ENCODE measurements around the gene CCDC124. TPM values are rescaled to one million over a fixed set of nuclear protein-coding genes. Genes with fewer than 3 reads are reported as not detected.
"Not testable (repeated sequence)": the region's sequence is repeated elsewhere in the genome, so short reads cannot be mapped to it uniquely, and the experiment has no call there.

CCDC124 gene
- total and polyA plus RNA-seq, 2 donors from 2014 or later = 59.5 to 120 TPM

DNA sequence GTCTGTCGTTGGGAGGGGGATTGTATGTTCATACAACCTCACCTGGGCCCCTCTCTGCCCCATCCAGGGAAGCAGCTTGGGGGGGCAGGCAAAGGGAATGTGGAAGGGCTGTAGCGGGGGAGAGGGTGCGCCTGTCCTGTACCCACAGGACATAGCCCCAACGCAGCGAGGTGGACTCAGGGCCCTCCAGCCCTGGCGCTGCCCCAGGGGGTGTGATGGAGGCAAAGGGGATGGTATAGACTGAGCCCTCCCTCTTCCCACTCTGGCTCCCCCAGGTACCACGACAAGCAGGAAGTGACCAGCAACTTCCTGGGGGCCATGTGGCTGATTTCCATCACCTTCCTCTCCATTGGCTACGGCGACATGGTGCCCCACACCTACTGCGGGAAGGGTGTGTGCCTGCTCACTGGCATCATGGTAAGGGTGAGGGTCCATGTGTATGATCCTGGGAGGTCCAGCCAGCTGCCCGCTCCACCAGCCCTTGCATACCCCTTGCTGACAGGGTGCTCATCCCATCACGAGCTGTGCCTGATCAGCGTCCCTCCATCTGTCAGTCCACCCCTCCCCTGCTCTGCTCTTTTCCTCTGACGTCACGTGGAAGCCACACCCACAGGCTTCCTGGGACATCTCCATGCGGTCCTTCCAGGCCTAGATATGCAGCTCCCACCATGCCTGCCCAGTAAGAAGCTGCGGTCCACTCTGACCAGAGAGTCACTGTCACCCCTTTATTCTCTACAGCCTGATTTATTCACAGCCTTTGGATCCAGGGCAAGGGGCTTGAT lies 52.4 kb downstream of the CCDC124 start:
- no peak for FAIRE-seq
- intact Hi-C loops (cut with DNase I) = no loop called here
- Histone ChIP-seq H3K4me3 (ENCODE audit: low read length in 3 of 3) (no peak overlapping the region), H3K27me3 (ENCODE audit: control insufficient read depth, insufficient read depth, low read length) (no peaks in the 10 kb centered on the region), H3K9ac (ENCODE audit: low read length in 3 of 3) (no peak overlapping the region), H3K36me3 (ENCODE audit: control insufficient read depth in 2 of 3, insufficient read depth in 3 of 3, low read length in 3 of 3) (no peaks in the 10 kb centered on the region), H3K4me1 (ENCODE audit: control insufficient read depth in 2 of 3, insufficient read depth in 2 of 3, low read depth in 1 of 3, low read length in 3 of 3) (no peaks in the 10 kb centered on the region), H3K27ac (ENCODE audit: low read depth in 2 of 2, low read length in 2 of 2) (no peak overlapping the region), H3K9me3 (ENCODE audit: control insufficient read depth in 2 of 3, insufficient read depth in 1 of 3, low read length in 3 of 3) (no peaks in the 10 kb centered on the region)
- DNase-seq = no peak
- TF ChIP-seq, protein P1, sequence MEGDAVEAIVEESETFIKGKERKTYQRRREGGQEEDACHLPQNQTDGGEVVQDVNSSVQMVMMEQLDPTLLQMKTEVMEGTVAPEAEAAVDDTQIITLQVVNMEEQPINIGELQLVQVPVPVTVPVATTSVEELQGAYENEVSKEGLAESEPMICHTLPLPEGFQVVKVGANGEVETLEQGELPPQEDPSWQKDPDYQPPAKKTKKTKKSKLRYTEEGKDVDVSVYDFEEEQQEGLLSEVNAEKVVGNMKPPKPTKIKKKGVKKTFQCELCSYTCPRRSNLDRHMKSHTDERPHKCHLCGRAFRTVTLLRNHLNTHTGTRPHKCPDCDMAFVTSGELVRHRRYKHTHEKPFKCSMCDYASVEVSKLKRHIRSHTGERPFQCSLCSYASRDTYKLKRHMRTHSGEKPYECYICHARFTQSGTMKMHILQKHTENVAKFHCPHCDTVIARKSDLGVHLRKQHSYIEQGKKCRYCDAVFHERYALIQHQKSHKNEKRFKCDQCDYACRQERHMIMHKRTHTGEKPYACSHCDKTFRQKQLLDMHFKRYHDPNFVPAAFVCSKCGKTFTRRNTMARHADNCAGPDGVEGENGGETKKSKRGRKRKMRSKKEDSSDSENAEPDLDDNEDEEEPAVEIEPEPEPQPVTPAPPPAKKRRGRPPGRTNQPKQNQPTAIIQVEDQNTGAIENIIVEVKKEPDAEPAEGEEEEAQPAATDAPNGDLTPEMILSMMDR (IDR thresholded peaks at IDR 0.05; ENCODE audit: borderline replicate concordance, extremely low read depth, insufficient read depth) = no peak

DNA sequence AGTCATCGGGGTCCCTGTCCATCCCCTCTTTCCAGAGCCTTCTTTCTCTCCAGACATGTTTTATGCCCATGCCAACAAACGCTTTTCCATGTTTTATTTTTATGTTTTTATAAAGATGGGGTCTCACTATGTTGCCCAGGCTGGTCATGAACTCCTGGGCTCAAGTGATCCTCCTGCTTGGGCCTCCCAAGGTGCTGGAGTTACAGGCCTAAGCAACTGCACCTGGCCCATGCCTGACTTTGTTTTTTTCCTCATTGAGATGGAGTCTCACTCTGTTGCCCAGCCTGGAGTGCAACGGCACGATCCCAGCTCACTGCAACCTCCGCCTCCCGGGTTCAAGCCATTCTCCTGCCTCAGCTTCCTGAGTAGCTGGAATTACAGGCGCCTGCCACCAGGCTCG lies 53.8 kb downstream of the CCDC124 start:
- H3K9me3 ChIP-seq (ENCODE audit: control insufficient read depth in 2 of 3, insufficient read depth in 1 of 3, low read length in 3 of 3); H3K4me3 ChIP-seq (ENCODE audit: low read length in 3 of 3); H3K4me1 ChIP-seq (ENCODE audit: control insufficient read depth in 2 of 3, insufficient read depth in 2 of 3, low read depth in 1 of 3, low read length in 3 of 3); H3K27me3 ChIP-seq (ENCODE audit: control insufficient read depth, insufficient read depth, low read length); H3K9ac ChIP-seq (ENCODE audit: low read length in 3 of 3); H3K27ac ChIP-seq (ENCODE audit: low read depth in 2 of 2, low read length in 2 of 2); H3K36me3 ChIP-seq (ENCODE audit: control insufficient read depth in 2 of 3, insufficient read depth in 3 of 3, low read length in 3 of 3); intact Hi-C loops (cut with DNase I); DNase-seq; FAIRE-seq: not testable (repeated sequence)

DNA sequence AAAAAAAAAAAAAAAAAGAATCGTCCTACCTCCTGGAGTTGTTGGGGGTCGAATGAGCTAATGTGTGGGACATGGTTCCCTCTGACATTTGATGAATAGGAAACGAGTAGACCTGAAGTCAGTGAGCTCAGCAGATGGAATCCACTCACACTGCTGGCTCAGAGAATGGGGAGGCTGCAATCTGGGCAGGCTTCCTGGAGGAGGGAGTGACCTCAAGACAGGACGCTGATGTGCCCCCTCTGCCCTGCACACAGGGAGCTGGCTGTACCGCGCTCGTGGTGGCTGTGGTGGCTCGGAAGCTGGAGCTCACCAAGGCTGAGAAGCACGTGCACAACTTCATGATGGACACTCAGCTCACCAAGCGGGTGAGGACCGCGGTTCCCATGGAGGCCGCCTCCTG lies 55.3 kb downstream of the CCDC124 start:
- Histone ChIP-seq H3K4me1 (ENCODE audit: control insufficient read depth in 2 of 3, insufficient read depth in 2 of 3, low read depth in 1 of 3, low read length in 3 of 3) (no peaks in the 10 kb centered on the region), H3K4me3 (ENCODE audit: low read length in 3 of 3) (no peak overlapping the region), H3K9ac (ENCODE audit: low read length in 3 of 3) (no peak overlapping the region), H3K27me3 (ENCODE audit: control insufficient read depth, insufficient read depth, low read length) (no peaks in the 10 kb centered on the region), H3K9me3 (ENCODE audit: control insufficient read depth in 2 of 3, insufficient read depth in 1 of 3, low read length in 3 of 3) (no peaks in the 10 kb centered on the region), H3K36me3 (ENCODE audit: control insufficient read depth in 2 of 3, insufficient read depth in 3 of 3, low read length in 3 of 3) (no peaks in the 10 kb centered on the region), H3K27ac (ENCODE audit: low read depth in 2 of 2, low read length in 2 of 2) (no peak overlapping the region)
- DNase-seq (no peak), FAIRE-seq (no peak)
- intact Hi-C loops (cut with DNase I) = no loop called here
- TF ChIP-seq, protein P1 (IDR thresholded peaks at IDR 0.05; ENCODE audit: borderline replicate concordance, extremely low read depth, insufficient read depth) = no peak

DNA sequence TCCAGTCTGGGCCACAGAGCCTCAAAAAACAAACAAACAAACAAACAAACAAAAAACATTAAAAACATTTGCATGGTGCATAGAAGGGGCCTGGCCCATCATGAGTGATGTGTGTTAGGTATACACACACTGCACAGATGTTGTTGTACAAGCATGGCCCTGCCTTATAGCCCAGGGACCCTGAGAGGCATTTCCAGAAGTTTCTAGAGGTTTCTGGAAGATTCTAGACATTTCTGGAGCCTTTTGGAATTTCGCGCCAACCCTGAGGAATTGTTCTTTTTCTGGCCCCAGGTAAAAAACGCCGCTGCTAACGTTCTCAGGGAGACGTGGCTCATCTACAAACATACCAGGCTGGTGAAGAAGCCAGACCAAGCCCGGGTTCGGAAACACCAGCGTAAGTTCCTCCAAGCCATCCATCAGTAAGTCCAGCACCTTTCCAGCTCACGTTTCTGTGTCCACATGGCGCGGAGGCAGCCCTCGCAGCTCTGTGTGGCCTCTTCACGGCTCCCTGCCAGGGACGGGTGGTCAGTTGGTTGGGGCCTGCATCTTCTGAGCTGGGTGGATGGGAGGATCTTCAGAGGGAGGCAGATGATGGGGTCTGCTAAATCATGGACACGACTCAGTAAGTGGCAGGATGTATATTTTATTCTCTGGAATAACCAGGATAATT lies 56.7 kb downstream of the CCDC124 start:
- intact Hi-C loops (cut with DNase I) = loop anchor here (5.0 kb wide), 1 partner anchor 47 kb away; no protein-coding TSS in a partner anchor
- DNase-seq = no peak
- no peaks in the 10 kb centered on the region for H3K27me3 ChIP-seq (ENCODE audit: control insufficient read depth, insufficient read depth, low read length)

More for the DNA sequence above, 56.7 kb downstream of the CCDC124 start:
- no peak overlapping the region for H3K4me3 ChIP-seq (ENCODE audit: low read length in 3 of 3)
- TF ChIP-seq, protein P1 (IDR thresholded peaks at IDR 0.05; ENCODE audit: borderline replicate concordance, extremely low read depth, insufficient read depth) = no peak
- no peaks in the 10 kb centered on the region for H3K9me3 ChIP-seq (ENCODE audit: control insufficient read depth in 2 of 3, insufficient read depth in 1 of 3, low read length in 3 of 3)
- H3K27ac ChIP-seq (ENCODE audit: low read depth in 2 of 2, low read length in 2 of 2) = no peak overlapping the region
- FAIRE-seq = no peak
- no peak overlapping the region for H3K9ac ChIP-seq (ENCODE audit: low read length in 3 of 3)
- H3K4me1 ChIP-seq (ENCODE audit: control insufficient read depth in 2 of 3, insufficient read depth in 2 of 3, low read depth in 1 of 3, low read length in 3 of 3) = no peaks in the 10 kb centered on the region
- H3K36me3 ChIP-seq (ENCODE audit: control insufficient read depth in 2 of 3, insufficient read depth in 3 of 3, low read length in 3 of 3) = no peaks in the 10 kb centered on the region
